Ascending aorta (tissue), 2 donors: ENCODE results near the gene TIMM23. TPM values are rescaled to one million over a fixed set of nuclear protein-coding genes. Genes with fewer than 3 reads are reported as not detected.

ENCODE experiments used
- DNase-seq, 2 donors: peaks; one replicate each; pipeline ENCODE4 v3.0.0-alpha.2; 2019; ENCODE audit warnings: low spot score in 2 of 2
- H3K27ac ChIP-seq, 2 donors: fragments of 200-600 bp; sonication (generic); one replicate each; pipeline ENCODE4 v1.5.1; 2016 to 2017; ENCODE audit warnings: mild to moderate bottlenecking in 1 of 2
- H3K27me3 ChIP-seq: fragments of 200-600 bp; sonication (generic); one replicate; pipeline ENCODE4 v1.5.1; 2017
- H3K36me3 ChIP-seq, 2 donors: fragments of 200-600 bp; sonication (generic); one replicate each; pipeline ENCODE4 v1.5.1; 2016
- H3K4me1 ChIP-seq, 2 donors: fragments of 200-600 bp; sonication (generic); one replicate each; pipeline ENCODE4 v1.5.1; 2016 to 2017; ENCODE audit warnings: mild to moderate bottlenecking in 1 of 2
- H3K4me3 ChIP-seq, 2 donors: fragments of 200-600 bp; sonication (generic); one replicate each; pipeline ENCODE4 v1.5.1; 2016 to 2017; ENCODE audit warnings: mild to moderate bottlenecking in 1 of 2
- H3K9me3 ChIP-seq, 2 donors: fragments of 200-600 bp; sonication (generic); one replicate each; pipeline ENCODE4 v1.5.1; 2016
- intact Hi-C: fragments of 100-400 bp; cut with DNase I; formaldehyde crosslinking; loops from one replicate; pipeline ENCODE4 v1.15.1; 2023
- total RNA-seq: library from RNA; depleted of rRNA; stranded (reverse); fragments of >200 nt; gene quantifications from one replicate; pipeline ENCODE4 v1.1.0, GENCODE V29; 2016
- TF ChIP-seq, protein P1 (sequence below), 3 experiments: fragments of 200-600 bp in 2 of 3; fragments of 450-650 bp in 1 of 3; sonication (generic) in 2 of 3; IDR thresholded peaks; one replicate each; pipeline ENCODE4 v1.5.1; 2016 to 2019; ENCODE audit warnings: antibody characterized with exemption in 3 of 3, mild to moderate bottlenecking in 1 of 3, moderate library complexity in 1 of 3

The TIMM23 gene
- total RNA-seq, 1 donor from 2014 or later, result 19.3 TPM

DNA sequence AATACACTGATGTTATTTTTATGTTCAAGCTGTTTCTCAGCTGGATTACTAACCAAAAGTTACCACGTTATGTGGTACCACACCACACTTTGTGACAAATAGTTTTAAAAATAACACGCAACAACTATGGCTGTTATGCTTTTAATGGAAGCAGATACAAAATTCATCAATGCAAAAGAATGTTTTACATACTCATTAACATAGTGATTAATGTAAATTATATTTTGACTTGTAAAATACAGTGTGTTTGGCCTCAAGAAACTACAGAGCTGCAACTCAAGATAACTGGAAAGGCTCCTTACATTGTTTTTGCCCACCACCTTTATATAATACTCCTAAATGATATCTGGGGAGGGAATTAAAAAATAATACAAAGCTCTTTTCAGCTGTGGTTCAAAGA lies 32.7 kb downstream of the TIMM23 start:
- H3K27ac ChIP-seq, result no peak overlapping the region
- H3K9me3 ChIP-seq, result no peaks in the 10 kb centered on the region
- peaks cover 60 to 91% of the 10 kb centered on the region in 2 donors for H3K36me3 ChIP-seq
- no peaks in the 10 kb centered on the region for H3K4me1 ChIP-seq
- TF ChIP-seq, protein P1, sequence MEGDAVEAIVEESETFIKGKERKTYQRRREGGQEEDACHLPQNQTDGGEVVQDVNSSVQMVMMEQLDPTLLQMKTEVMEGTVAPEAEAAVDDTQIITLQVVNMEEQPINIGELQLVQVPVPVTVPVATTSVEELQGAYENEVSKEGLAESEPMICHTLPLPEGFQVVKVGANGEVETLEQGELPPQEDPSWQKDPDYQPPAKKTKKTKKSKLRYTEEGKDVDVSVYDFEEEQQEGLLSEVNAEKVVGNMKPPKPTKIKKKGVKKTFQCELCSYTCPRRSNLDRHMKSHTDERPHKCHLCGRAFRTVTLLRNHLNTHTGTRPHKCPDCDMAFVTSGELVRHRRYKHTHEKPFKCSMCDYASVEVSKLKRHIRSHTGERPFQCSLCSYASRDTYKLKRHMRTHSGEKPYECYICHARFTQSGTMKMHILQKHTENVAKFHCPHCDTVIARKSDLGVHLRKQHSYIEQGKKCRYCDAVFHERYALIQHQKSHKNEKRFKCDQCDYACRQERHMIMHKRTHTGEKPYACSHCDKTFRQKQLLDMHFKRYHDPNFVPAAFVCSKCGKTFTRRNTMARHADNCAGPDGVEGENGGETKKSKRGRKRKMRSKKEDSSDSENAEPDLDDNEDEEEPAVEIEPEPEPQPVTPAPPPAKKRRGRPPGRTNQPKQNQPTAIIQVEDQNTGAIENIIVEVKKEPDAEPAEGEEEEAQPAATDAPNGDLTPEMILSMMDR (IDR thresholded peaks at IDR 0.05), result no peak
- no peak overlapping the region for H3K4me3 ChIP-seq
- intact Hi-C loops, result no loop called here
- no peak for DNase-seq
- H3K27me3 ChIP-seq, result no peaks in the 10 kb centered on the region

DNA sequence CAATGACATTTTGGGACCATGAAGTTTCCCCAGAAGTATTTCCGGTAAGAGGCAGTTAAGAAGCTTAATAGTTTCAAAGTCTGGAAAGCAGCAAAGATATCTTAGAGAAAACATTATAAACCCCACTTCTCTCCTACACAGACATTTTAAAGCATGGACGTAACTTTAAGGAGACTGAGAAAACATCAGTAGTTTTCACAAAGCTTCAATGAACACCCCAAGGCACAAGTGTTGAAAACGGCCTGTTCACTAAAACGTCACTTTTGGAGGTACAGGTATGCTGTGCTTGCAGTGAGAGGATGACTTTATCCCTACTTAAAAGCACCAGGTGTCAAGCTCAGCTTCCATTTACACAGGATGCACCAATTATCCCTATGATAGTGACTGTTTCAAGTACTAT lies 33.1 kb downstream of the TIMM23 start:
- intact Hi-C loops, result no loop called here
- DNase-seq, result no peak
- no peak overlapping the region for H3K27ac ChIP-seq
- no peaks in the 10 kb centered on the region for H3K27me3 ChIP-seq
- no peak overlapping the region for H3K4me3 ChIP-seq
- TF ChIP-seq, protein P1 (IDR thresholded peaks at IDR 0.05), result no peak
- no peaks in the 10 kb centered on the region for H3K9me3 ChIP-seq
- H3K4me1 ChIP-seq, result no peaks in the 10 kb centered on the region
- peaks cover 61 to 95% of the 10 kb centered on the region in 2 donors for H3K36me3 ChIP-seq

DNA sequence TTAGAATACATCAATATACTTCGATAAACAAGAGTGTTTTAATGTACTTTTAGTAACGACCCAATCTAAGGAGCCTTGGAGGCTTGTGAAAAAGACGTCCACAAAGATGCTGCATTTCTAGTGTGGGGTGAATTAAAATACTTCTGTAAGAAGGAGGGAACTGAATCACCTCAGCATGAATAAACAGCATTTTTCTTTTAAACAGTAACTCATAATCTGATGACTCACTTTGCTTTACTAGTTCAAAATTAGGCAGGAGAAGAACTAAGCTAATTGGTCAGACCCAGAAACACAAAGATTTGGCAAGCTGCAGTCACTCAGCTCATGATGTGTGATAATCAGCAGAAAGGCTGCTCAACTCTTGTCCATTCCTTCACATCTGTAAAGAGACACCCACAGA lies 33.9 kb downstream of the TIMM23 start:
- Histone ChIP-seq H3K4me1 (no peaks in the 10 kb centered on the region), H3K9me3 (no peaks in the 10 kb centered on the region), H3K36me3 (peaks cover 68 to 96% of the 10 kb centered on the region in 2 donors), H3K27me3 (no peaks in the 10 kb centered on the region), H3K27ac (no peak overlapping the region), H3K4me3 (no peak overlapping the region)
- intact Hi-C loops, result no loop called here
- TF ChIP-seq, protein P1 (IDR thresholded peaks at IDR 0.05), result no peak
- DNase-seq, result no peak

DNA sequence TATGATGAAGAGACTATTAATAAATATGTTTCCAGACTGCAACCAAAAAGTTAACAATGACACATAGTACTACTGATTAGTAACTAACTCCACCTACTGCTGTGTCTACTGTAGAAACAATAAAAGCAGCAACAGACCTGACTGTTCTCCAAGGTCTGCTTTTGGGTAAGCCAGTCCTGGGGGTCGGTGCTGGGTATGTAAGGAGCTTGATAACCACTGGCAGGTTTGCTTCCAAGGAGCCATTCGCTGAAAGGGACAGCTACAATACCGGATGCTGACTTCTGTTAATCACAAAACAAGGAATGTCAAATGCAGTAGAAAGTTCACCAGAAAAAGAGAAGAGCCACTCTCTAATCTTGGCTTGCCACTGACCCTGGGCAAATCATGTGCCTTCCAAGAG lies 40.5 kb downstream of the TIMM23 start:
- Histone ChIP-seq H3K27me3 (no peaks in the 10 kb centered on the region), H3K36me3 (peaks cover 68 to 85% of the 10 kb centered on the region in 2 donors), H3K4me1 (no peaks in the 10 kb centered on the region), H3K4me3 (no peak overlapping the region), H3K9me3 (no peaks in the 10 kb centered on the region), H3K27ac (no peak overlapping the region)
- DNase-seq, result no peak
- intact Hi-C loops, result no loop called here
- TF ChIP-seq, protein P1 (IDR thresholded peaks at IDR 0.05), result no peak

DNA sequence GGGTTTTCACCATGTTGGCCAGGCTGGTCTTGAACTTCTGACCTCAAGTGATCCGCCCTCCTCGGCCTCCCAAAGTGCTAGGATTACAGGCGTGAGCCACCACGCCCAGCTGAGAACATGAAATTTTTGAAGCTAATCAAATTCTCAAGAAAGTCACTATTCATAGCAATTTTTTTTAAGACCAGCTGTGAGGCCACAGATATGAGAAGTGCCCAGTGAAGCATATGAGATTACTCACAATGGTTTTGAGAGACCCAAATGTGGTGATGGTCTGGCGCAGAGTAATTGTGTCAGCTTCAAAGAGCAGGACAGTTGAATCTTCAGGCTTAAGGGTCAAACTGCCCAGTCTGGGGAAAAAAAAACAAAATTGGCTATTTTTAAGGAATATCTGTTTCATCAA lies 41.9 kb downstream of the TIMM23 start:
- Histone ChIP-seq H3K27me3 (no peaks in the 10 kb centered on the region), H3K4me3 (no peak overlapping the region), H3K36me3 (peaks cover 55 to 71% of the 10 kb centered on the region in 2 donors), H3K4me1 (peaks cover 0 to 7% of the 10 kb centered on the region in 2 donors), H3K27ac (no peak overlapping the region), H3K9me3 (no peaks in the 10 kb centered on the region)
- TF ChIP-seq, protein P1 (IDR thresholded peaks at IDR 0.05), result no peak
- intact Hi-C loops, result no loop called here
- DNase-seq, result no peak
